ENCODE measurements around the gene DCUN1D4. TPM values are rescaled to one million over a fixed set of nuclear protein-coding genes. Genes with fewer than 3 reads are reported as not detected.

DCUN1D4 gene
- total RNA-seq (2014; rRNA removed; shearing (Covaris generic); ENCODE audit: low replicate concordance) = 23.8 and 78.6 TPM in 2 replicates

- DNase-seq = peak; percentile 100
- Histone ChIP-seq H3K27ac (ENCODE audit: low read length) (peak within 1 kb of the TSS; percentile 75), H3K4me3 (ENCODE audit: low read length) (peak within 1 kb of the TSS; percentile 93), H4K20me1 (ENCODE audit: insufficient read depth, low read depth, low read length) (peaks cover 18% of the 10 kb centered on the region), H3K36me3 (ENCODE audit: insufficient read depth, low read length) (peaks cover 19% of the 10 kb centered on the region; the same call in 1 of the 2 replicates), H3K9me3 (ENCODE audit: low read length) (no peaks in the 10 kb centered on the region), H3K9me2 (replicated peaks; ENCODE audit: insufficient read depth, low read length) (no peaks in the 10 kb centered on the region), H3K4me2 (ENCODE audit: low read depth, low read length, poor library complexity, severe bottlenecking) (peak within 1 kb of the TSS; percentile 95), H3K79me2 (ENCODE audit: low read length) (peaks cover 41% of the 10 kb centered on the region), H2AFZ (ENCODE audit: low read length) (peak within 1 kb of the TSS; percentile 91), H3K9ac (ENCODE audit: low read length) (peak within 1 kb of the TSS; percentile 86), H3K27me3 (ENCODE audit: low read length) (no peaks in the 10 kb centered on the region), H3K4me1 (ENCODE audit: low read length) (peaks cover 41% of the 10 kb centered on the region)
These were observed at the start of gene DCUN1D4 for GRCh38 chr4:51842554-51843308. Gene DCUN1D4, plus strand, starts transcription at chr4:51843153. Its CDS starts 90 bp downstream, at chr4:51843243.

GRCh38 chr4:51820443-51821234, 22.3 kb upstream of the DCUN1D4 start:
- no peaks in the 10 kb centered on the region for H3K27me3 ChIP-seq (ENCODE audit: low read length)
- H3K9me3 ChIP-seq (ENCODE audit: low read length) = 0 out of 2 replicates have a peak, but pooled peaks cover 2% of the 10 kb centered on the region
- no peak overlapping the region for H2AFZ ChIP-seq (ENCODE audit: low read length)
- no peak overlapping the region for H3K9ac ChIP-seq (ENCODE audit: low read length)
- no peak overlapping the region for H3K4me3 ChIP-seq (ENCODE audit: low read length)
- no peak for DNase-seq
- no peaks in the 10 kb centered on the region for H3K9me2 ChIP-seq (replicated peaks; ENCODE audit: insufficient read depth, low read length)
- no peaks in the 10 kb centered on the region for H3K36me3 ChIP-seq (ENCODE audit: insufficient read depth, low read length)
- no peaks in the 10 kb centered on the region for H3K4me1 ChIP-seq (ENCODE audit: low read length)
- H3K79me2 ChIP-seq (ENCODE audit: low read length) = no peaks in the 10 kb centered on the region
- H3K27ac ChIP-seq (ENCODE audit: low read length) = no peak overlapping the region
- H3K4me2 ChIP-seq (ENCODE audit: low read depth, low read length, poor library complexity, severe bottlenecking) = no peak overlapping the region
- H4K20me1 ChIP-seq (ENCODE audit: insufficient read depth, low read depth, low read length) = no peaks in the 10 kb centered on the region

GRCh38 chr4:51825341-51825740, 17.6 kb upstream of the DCUN1D4 start:
- H3K27ac ChIP-seq (ENCODE audit: low read length) = no peak overlapping the region
- H3K4me3 ChIP-seq (ENCODE audit: low read length) = no peak overlapping the region
- no peak for DNase-seq
- H3K9me3 ChIP-seq (ENCODE audit: low read length) = 0 out of 2 replicates have a peak, but pooled peaks cover 2% of the 10 kb centered on the region
- H3K27me3 ChIP-seq (ENCODE audit: low read length) = no peaks in the 10 kb centered on the region
- no peaks in the 10 kb centered on the region for H3K9me2 ChIP-seq (replicated peaks; ENCODE audit: insufficient read depth, low read length)
- no peaks in the 10 kb centered on the region for H4K20me1 ChIP-seq (ENCODE audit: insufficient read depth, low read depth, low read length)
- H3K9ac ChIP-seq (ENCODE audit: low read length) = no peak overlapping the region
- no peaks in the 10 kb centered on the region for H3K4me1 ChIP-seq (ENCODE audit: low read length)
- H3K36me3 ChIP-seq (ENCODE audit: insufficient read depth, low read length) = no peaks in the 10 kb centered on the region
- H3K4me2 ChIP-seq (ENCODE audit: low read depth, low read length, poor library complexity, severe bottlenecking) = no peak overlapping the region
- H3K79me2 ChIP-seq (ENCODE audit: low read length) = no peaks in the 10 kb centered on the region
- H2AFZ ChIP-seq (ENCODE audit: low read length) = no peak overlapping the region

- DNase-seq = no peak
- Histone ChIP-seq H2AFZ (ENCODE audit: low read length) (no peak overlapping the region), H3K4me1 (ENCODE audit: low read length) (no peaks in the 10 kb centered on the region), H3K36me3 (ENCODE audit: insufficient read depth, low read length) (no peaks in the 10 kb centered on the region), H3K9me2 (replicated peaks; ENCODE audit: insufficient read depth, low read length) (no peaks in the 10 kb centered on the region), H3K9me3 (ENCODE audit: low read length) (no peaks in the 10 kb centered on the region), H3K4me3 (ENCODE audit: low read length) (no peak overlapping the region), H3K27ac (ENCODE audit: low read length) (no peak overlapping the region), H3K27me3 (ENCODE audit: low read length) (no peaks in the 10 kb centered on the region), H4K20me1 (ENCODE audit: insufficient read depth, low read depth, low read length) (no peaks in the 10 kb centered on the region), H3K4me2 (ENCODE audit: low read depth, low read length, poor library complexity, severe bottlenecking) (no peak overlapping the region), H3K79me2 (ENCODE audit: low read length) (no peaks in the 10 kb centered on the region), H3K9ac (ENCODE audit: low read length) (no peak overlapping the region)
These were observed 12.7 kb upstream of the DCUN1D4 start for GRCh38 chr4:51830156-51830720.

GRCh38 chr4:51831133-51831532, 11.8 kb upstream of the DCUN1D4 start:
- no peaks in the 10 kb centered on the region for H3K9me3 ChIP-seq (ENCODE audit: low read length)
- no peak overlapping the region for H3K27ac ChIP-seq (ENCODE audit: low read length)
- H3K79me2 ChIP-seq (ENCODE audit: low read length) = no peaks in the 10 kb centered on the region
- peak; percentile 87 for DNase-seq
- H2AFZ ChIP-seq (ENCODE audit: low read length) = no peak overlapping the region
- H3K4me2 ChIP-seq (ENCODE audit: low read depth, low read length, poor library complexity, severe bottlenecking) = no peak overlapping the region
- H4K20me1 ChIP-seq (ENCODE audit: insufficient read depth, low read depth, low read length) = no peaks in the 10 kb centered on the region
- H3K9me2 ChIP-seq (replicated peaks; ENCODE audit: insufficient read depth, low read length) = no peaks in the 10 kb centered on the region
- no peaks in the 10 kb centered on the region for H3K36me3 ChIP-seq (ENCODE audit: insufficient read depth, low read length)
- no peaks in the 10 kb centered on the region for H3K27me3 ChIP-seq (ENCODE audit: low read length)
- no peak overlapping the region for H3K4me3 ChIP-seq (ENCODE audit: low read length)
- no peaks in the 10 kb centered on the region for H3K4me1 ChIP-seq (ENCODE audit: low read length)
- H3K9ac ChIP-seq (ENCODE audit: low read length) = no peak overlapping the region

GRCh38 chr4:51833236-51833635, 9.7 kb upstream of the DCUN1D4 start:
- DNase-seq = no peak
- no peak overlapping the region for H3K27ac ChIP-seq (ENCODE audit: low read length)
- no peaks in the 10 kb centered on the region for H3K9me3 ChIP-seq (ENCODE audit: low read length)
- no peak overlapping the region for H3K4me2 ChIP-seq (ENCODE audit: low read depth, low read length, poor library complexity, severe bottlenecking)
- no peak overlapping the region for H3K9ac ChIP-seq (ENCODE audit: low read length)
- H3K27me3 ChIP-seq (ENCODE audit: low read length) = no peaks in the 10 kb centered on the region
- no peak overlapping the region for H3K4me3 ChIP-seq (ENCODE audit: low read length)
- no peaks in the 10 kb centered on the region for H3K4me1 ChIP-seq (ENCODE audit: low read length)
- H3K36me3 ChIP-seq (ENCODE audit: insufficient read depth, low read length) = no peaks in the 10 kb centered on the region
- H2AFZ ChIP-seq (ENCODE audit: low read length) = no peak overlapping the region
- H4K20me1 ChIP-seq (ENCODE audit: insufficient read depth, low read depth, low read length) = no peaks in the 10 kb centered on the region
- H3K79me2 ChIP-seq (ENCODE audit: low read length) = no peaks in the 10 kb centered on the region
- H3K9me2 ChIP-seq (replicated peaks; ENCODE audit: insufficient read depth, low read length) = no peaks in the 10 kb centered on the region

- H4K20me1 ChIP-seq (ENCODE audit: insufficient read depth, low read depth, low read length) = no peaks in the 10 kb centered on the region
- no peaks in the 10 kb centered on the region for H3K36me3 ChIP-seq (ENCODE audit: insufficient read depth, low read length)
- no peak overlapping the region for H3K4me3 ChIP-seq (ENCODE audit: low read length)
- no peak for DNase-seq
- no peak overlapping the region for H3K27ac ChIP-seq (ENCODE audit: low read length)
- no peaks in the 10 kb centered on the region for H3K79me2 ChIP-seq (ENCODE audit: low read length)
- no peaks in the 10 kb centered on the region for H3K4me1 ChIP-seq (ENCODE audit: low read length)
- no peak overlapping the region for H3K9ac ChIP-seq (ENCODE audit: low read length)
- H2AFZ ChIP-seq (ENCODE audit: low read length) = no peak overlapping the region
- no peaks in the 10 kb centered on the region for H3K27me3 ChIP-seq (ENCODE audit: low read length)
- H3K9me2 ChIP-seq (replicated peaks; ENCODE audit: insufficient read depth, low read length) = no peaks in the 10 kb centered on the region
- H3K4me2 ChIP-seq (ENCODE audit: low read depth, low read length, poor library complexity, severe bottlenecking) = no peak overlapping the region
- no peaks in the 10 kb centered on the region for H3K9me3 ChIP-seq (ENCODE audit: low read length)
These were observed 7.9 kb upstream of the DCUN1D4 start for GRCh38 chr4:51835079-51835478.

GRCh38 chr4:51835855-51836254, 7.1 kb upstream of the DCUN1D4 start:
- no peak for DNase-seq
- H3K4me2 ChIP-seq (ENCODE audit: low read depth, low read length, poor library complexity, severe bottlenecking) = no peak overlapping the region
- no peak overlapping the region for H3K9ac ChIP-seq (ENCODE audit: low read length)
- H2AFZ ChIP-seq (ENCODE audit: low read length) = no peak overlapping the region
- no peaks in the 10 kb centered on the region for H3K36me3 ChIP-seq (ENCODE audit: insufficient read depth, low read length)
- no peaks in the 10 kb centered on the region for H4K20me1 ChIP-seq (ENCODE audit: insufficient read depth, low read depth, low read length)
- no peaks in the 10 kb centered on the region for H3K9me3 ChIP-seq (ENCODE audit: low read length)
- H3K27me3 ChIP-seq (ENCODE audit: low read length) = no peaks in the 10 kb centered on the region
- no peak overlapping the region for H3K4me3 ChIP-seq (ENCODE audit: low read length)
- no peaks in the 10 kb centered on the region for H3K4me1 ChIP-seq (ENCODE audit: low read length)
- no peak overlapping the region for H3K27ac ChIP-seq (ENCODE audit: low read length)
- no peaks in the 10 kb centered on the region for H3K9me2 ChIP-seq (replicated peaks; ENCODE audit: insufficient read depth, low read length)
- H3K79me2 ChIP-seq (ENCODE audit: low read length) = no peaks in the 10 kb centered on the region
